ENCODE measurements around the gene PLXNA4.

The PLXNA4 gene

GRCh38 chr7:132537456-132538145 lies 38.7 kb downstream of the PLXNA4 start:
- no peak for DNase-seq (ENCODE audit: extremely low read depth in 1 of 2, low read depth in 1 of 2)

DNA sequence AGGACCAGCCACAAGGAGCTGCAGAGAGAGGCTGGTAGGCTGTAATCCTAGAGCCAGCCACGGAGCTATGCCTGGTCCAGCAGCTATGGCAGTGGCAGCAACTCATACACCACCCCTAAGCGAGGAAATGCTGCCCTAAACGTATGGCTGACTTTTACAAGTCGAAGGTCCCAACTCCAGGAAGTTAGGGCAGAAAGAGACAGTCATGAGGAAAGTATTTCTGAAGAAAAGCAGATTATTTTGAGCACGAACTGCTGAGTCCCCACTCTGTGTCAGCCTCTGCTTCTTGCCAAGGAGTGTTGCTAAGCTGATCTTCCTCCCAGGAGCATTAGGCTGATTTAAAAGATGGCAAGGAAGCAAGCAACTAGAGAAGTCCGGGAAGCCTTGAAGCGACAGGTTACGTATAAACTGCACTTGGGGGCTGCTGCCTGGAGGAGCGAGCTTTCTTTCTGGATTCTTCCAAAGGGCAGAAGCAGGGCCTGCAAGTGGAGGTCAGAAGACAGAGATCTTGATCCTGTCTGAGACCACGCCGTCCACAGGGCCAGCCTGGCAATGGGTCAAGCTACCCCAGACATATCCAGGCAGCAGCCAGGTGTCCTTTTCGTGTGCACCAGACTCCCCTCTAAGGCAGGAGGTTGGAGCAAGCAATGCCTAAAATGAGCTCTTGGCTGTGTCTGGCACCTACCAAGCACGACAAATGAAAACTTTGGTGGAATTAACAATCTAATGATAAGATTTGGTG lies 39.4 kb downstream of the PLXNA4 start:
- no peak for DNase-seq (ENCODE audit: extremely low read depth in 1 of 2, low read depth in 1 of 2)

DNA sequence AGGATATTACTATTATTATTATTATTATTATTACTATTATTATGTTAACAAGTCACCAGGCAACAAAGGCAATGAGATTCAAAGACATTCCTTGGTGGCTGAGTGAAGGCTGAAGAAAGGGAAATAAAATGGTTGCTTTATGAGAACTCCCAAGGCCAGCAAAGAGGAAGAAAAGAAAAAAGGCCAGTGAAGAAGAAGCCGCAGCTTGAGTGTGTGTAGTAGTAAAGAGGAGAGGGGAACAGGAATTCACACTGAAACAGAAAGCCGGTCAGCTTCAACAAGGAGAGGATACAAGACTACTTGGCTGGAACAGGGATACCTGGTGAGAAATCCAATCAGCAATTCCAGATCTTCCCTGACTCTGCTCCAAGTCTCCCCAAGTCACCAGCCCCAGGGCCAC lies 42.4 kb downstream of the PLXNA4 start:
- no peak for DNase-seq (ENCODE audit: extremely low read depth in 1 of 2, low read depth in 1 of 2)

GRCh38 chr7:132532281-132532680 lies 44.0 kb downstream of the PLXNA4 start:
- DNase-seq (ENCODE audit: extremely low read depth in 1 of 2, low read depth in 1 of 2) = no peak

DNA sequence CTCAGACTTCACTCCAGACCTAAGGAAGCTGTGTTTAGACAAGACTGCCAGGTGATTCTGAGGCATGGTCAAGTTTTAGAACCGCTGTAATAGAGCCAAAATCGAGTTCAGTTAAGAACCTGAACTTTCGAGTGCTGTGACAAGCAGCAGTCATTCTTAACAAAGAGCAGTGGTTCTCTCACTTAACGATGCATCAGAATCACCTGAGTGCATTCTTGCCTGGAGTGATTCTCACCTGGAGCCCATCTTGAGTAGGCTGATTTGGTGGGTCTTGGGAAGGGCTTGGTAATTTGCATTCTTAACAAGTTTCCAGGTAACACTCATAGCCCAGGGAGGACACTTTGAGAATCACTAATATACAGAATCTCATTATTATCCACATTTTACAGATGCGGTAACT lies 44.7 kb downstream of the PLXNA4 start:
- no peak for DNase-seq (ENCODE audit: extremely low read depth in 1 of 2, low read depth in 1 of 2)

GRCh38 chr7:132528695-132529094 lies 47.6 kb downstream of the PLXNA4 start:
- no peak for DNase-seq (ENCODE audit: extremely low read depth in 1 of 2, low read depth in 1 of 2)

GRCh38 chr7:132527467-132528410 lies 48.5 kb downstream of the PLXNA4 start:
- no peak for DNase-seq (ENCODE audit: extremely low read depth in 1 of 2, low read depth in 1 of 2)

DNA sequence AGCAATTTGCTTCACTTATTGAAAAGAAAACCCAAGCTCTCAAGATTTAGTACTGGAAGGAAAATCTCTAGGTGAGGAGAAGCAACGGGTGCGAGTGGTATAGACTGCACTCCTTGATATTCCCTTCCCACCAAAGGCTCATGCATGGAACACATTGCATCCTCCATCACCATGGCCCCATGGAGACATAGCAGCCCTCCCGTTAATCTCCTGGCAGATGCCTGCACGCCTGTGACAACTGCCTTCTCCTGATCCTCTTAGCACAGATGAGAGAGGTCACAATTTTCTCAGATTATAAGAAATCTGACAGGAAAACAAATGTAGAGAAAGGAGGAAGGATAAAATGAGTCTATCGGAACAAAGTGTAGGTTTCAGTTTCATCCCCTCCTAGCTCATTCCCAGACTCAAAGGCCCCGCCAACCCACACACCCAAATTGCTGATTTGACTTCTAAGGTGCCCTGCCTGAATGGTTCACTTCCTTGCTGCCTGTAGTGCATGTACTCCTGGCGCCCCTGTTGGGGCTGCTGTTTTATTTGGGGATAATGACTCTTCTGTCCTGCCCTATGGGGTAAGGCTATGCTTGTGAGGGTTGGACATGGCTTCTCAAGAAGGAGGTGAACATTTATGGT lies 50.0 kb downstream of the PLXNA4 start:
- DNase-seq (ENCODE audit: extremely low read depth in 1 of 2, low read depth in 1 of 2) = no peak

DNA sequence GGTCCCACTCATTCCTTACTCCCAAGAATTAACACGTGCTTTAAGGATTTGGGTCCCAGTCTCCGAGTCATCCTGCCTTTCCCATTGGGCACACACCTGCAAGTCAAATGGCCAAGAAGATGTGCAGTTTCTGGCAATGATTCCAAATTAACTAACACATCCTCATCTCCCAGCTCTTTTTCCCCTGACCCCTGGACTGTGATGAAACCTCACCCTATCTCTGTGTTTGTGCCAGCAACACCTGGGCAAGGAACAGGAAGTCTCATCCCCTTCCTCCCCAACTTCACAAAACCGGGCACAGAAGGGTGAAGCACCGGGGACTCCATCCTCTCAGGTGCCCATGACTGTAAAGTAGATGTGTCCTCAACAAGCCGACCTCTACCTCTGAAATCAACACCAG lies 54.8 kb downstream of the PLXNA4 start:
- DNase-seq (ENCODE audit: extremely low read depth in 1 of 2, low read depth in 1 of 2) = no peak

DNA sequence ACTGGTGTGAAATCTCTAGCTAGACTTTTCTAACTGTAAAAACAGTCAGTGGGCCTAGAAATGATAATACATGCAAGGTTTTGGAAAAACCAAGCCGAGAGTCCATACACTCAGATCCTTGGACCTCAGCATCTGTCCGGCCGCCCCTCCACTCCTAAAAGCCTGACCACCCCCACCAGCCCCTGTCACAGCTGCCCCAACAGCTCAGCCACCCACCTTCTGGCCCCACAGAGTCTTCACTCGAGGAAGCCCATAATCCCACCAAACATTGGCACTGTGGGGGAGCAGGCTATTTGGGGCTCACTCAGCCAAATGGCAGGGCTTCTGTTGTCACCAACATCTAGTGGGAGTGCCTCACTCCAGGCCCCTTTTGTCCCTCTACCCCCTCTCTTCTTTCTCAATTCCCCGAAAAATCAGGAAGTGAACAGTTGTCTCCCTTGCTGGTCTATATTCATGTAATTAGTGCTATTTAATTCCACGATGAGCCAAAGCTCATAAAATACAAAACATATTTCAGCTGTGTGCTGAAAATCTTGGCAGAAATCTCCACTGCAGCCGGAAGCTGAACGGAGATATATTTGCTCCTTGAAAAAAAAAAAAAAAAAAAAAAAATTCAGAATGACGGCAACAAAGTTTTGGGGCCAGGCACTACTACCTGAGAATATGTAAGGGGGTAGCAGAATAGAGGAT lies 55.5 kb downstream of the PLXNA4 start:
- no peak for DNase-seq (ENCODE audit: extremely low read depth in 1 of 2, low read depth in 1 of 2)

GRCh38 chr7:132519936-132520335 lies 56.3 kb downstream of the PLXNA4 start:
- DNase-seq (ENCODE audit: extremely low read depth in 1 of 2, low read depth in 1 of 2) = no peak

DNA sequence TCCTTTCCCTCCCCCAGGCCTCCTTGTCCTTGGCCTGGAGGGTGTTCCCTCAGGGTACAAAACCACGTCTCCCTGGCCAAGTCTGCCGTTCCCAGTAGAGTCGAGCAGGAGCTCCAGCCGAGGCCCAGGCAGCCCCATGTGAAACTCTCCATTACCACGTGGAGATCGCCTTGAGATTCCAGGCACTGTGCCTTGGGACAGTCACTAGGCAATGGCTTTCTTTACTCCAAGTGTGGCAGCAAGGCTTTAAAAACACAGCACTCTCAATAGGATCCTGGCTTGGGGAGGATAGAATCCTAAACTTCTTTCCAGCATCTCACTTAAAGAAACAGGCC lies 57.5 kb downstream of the PLXNA4 start:
- DNase-seq (ENCODE audit: extremely low read depth in 1 of 2, low read depth in 1 of 2) = no peak

DNA sequence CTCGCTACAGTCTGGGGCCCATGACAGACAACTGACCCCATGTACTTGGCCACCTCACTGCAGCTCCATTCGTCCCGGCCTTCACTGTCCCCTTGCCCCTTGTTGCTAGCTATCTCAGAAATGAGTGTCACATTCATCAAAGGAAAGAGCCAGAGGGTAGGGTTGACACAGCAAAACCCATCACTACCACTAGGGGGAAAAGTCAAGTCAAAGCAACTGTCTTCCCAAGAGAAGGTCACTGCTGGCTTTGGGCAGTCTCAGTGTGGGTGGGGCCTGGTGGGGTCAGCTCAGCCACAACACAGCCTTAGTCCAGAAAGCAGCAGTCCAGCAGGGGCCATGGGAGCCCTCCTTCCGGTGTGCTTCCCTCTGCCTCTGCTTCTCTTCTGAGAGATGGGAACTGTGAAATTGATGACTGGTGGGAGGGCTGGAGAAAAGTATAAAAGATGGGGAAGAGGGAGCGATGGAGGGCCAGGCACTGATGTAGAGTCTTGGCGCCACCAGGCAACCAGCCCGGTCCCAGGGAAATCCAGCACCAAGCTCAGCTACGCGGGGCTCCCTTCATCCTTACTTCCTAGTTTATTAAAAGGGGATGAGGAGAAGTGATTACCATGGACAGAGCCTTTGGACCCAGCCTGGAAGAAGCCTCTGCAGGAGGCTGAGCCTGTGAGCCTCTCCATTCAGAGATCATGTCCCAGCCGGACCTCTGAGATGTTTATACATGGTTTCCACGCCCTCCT lies 58.0 kb downstream of the PLXNA4 start:
- DNase-seq (ENCODE audit: extremely low read depth in 1 of 2, low read depth in 1 of 2) = no peak

GRCh38 chr7:132516042-132516840 lies 60.0 kb downstream of the PLXNA4 start:
- no peak for DNase-seq (ENCODE audit: extremely low read depth in 1 of 2, low read depth in 1 of 2)

GRCh38 chr7:132515181-132515580 lies 61.1 kb downstream of the PLXNA4 start:
- no peak for DNase-seq (ENCODE audit: extremely low read depth in 1 of 2, low read depth in 1 of 2)

DNA sequence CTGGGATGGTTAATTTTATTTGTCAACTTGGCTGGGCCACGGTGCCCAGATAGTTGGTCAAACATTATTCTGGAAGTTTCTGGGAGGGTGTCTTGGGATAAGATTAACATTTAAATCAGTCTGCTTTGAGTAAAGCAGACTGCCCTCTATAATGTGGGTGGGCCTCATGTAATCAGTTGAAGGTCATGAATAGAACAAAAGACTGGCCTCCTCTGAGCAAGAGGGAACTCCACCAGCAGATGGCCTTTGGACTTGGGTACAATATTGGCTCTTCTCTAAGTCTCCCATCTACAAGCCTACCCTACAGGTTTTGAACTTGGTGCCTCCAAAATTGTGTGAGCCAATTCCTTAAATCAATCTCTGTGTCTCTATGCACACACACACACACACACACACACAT lies 61.8 kb downstream of the PLXNA4 start:
- no peak for DNase-seq (ENCODE audit: extremely low read depth in 1 of 2, low read depth in 1 of 2)

DNA sequence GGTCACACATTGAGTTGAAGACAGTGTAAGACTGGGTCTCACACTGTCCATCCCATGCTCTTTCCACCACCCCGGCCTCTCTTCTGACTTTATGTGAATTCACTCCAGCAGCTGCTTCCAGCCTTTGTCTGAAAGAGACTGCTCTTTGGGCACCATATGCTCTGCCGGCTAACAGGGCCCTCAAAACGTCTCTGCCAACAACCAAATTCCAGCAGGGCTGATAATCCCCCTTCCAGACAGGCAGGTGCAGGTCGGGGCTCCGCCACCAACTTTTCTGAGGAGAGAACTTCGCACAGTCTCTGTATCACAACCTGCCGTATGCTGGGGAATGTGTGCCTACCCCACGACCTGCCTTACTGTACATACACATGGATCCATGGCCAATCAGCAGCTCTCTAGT lies 64.3 kb downstream of the PLXNA4 start:
- no peak for DNase-seq (ENCODE audit: extremely low read depth in 1 of 2, low read depth in 1 of 2)

DNA sequence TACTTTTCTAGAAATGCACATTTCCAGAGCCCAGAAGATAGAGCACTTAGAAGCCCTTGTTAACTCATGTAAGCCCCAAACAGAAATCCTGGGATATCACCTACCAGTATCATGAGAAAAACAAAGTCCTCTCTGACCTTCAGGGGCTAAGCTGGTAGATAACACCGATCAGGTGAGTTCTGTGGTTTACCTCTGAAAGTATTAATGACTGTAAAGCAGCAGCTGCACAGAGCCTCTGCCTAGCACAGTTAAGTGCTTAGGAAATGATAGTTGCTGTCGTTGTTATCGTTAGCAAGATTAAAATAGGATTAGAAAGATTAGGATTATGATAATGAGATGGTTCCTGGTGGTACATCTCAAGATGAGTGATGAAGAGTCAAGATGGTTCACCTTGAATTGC lies 64.9 kb downstream of the PLXNA4 start:
- DNase-seq (ENCODE audit: extremely low read depth in 1 of 2, low read depth in 1 of 2) = no peak

- no peak for DNase-seq (ENCODE audit: extremely low read depth in 1 of 2, low read depth in 1 of 2)
Measured at GRCh38 chr7:132509643-132510042, 66.6 kb downstream of the PLXNA4 start.

Data from stimulated activated CD8-positive, alpha-beta memory T cell treated with anti-CD3 and anti-CD28 coated beads, Interleukin-7, amount 100 ng/mL, for 48 hours (primary cell).